ENCODE results near the gene CISD3. TPM values are rescaled to one million over a fixed set of nuclear protein-coding genes. Genes with fewer than 3 reads are reported as not detected.
"Not testable (repeated sequence)": the region's sequence is repeated elsewhere in the genome, so short reads cannot be mapped to it uniquely, and the experiment has no call there.

CISD3 gene
- polyA plus RNA-seq, 1 experiment = 17.1 TPM

DNA sequence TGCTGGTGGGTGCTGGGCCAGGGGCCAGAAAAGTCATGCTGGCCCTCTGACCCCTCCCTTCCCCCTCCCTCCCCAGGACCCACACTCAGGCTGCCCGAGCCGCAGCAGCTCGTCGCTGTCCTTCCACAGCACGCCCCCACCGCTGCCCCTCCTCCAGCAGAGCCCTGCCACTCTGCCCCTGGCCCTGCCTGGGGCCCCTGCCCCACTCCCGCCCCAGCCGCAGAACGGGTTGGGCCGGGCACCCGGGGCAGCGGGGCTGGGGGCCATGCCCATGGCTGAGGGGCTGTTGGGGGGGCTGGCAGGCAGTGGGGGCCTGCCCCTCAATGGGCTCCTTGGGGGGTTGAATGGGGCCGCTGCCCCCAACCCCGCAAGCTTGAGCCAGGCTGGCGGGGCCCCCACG is 8.3 kb upstream of the CISD3 start:
- no peak for DNase-seq (ENCODE audit: low read depth)
- TF ChIP-seq, protein P1, sequence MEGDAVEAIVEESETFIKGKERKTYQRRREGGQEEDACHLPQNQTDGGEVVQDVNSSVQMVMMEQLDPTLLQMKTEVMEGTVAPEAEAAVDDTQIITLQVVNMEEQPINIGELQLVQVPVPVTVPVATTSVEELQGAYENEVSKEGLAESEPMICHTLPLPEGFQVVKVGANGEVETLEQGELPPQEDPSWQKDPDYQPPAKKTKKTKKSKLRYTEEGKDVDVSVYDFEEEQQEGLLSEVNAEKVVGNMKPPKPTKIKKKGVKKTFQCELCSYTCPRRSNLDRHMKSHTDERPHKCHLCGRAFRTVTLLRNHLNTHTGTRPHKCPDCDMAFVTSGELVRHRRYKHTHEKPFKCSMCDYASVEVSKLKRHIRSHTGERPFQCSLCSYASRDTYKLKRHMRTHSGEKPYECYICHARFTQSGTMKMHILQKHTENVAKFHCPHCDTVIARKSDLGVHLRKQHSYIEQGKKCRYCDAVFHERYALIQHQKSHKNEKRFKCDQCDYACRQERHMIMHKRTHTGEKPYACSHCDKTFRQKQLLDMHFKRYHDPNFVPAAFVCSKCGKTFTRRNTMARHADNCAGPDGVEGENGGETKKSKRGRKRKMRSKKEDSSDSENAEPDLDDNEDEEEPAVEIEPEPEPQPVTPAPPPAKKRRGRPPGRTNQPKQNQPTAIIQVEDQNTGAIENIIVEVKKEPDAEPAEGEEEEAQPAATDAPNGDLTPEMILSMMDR (IDR thresholded peaks at IDR 0.05; ENCODE audit: insufficient read depth, low read depth, low read length) = no peak
- H3K27me3 ChIP-seq (ENCODE audit: control insufficient read depth, insufficient read depth, low read length) = no peaks in the 10 kb centered on the region
- ChIA-PET CTCF (interaction anchor here (0.7 to 1.9 kb wide), 2 partner anchors 13 to 35 kb away, joined by 3 to 8 read pairs; no protein-coding TSS in a partner anchor), POLR2A (no interaction called here)
- no peak overlapping the region for H3K4me3 ChIP-seq (ENCODE audit: low read depth, low read length)
- peaks cover 28% of the 10 kb centered on the region for H3K36me3 ChIP-seq (ENCODE audit: control insufficient read depth, insufficient read depth, low read length)

DNA sequence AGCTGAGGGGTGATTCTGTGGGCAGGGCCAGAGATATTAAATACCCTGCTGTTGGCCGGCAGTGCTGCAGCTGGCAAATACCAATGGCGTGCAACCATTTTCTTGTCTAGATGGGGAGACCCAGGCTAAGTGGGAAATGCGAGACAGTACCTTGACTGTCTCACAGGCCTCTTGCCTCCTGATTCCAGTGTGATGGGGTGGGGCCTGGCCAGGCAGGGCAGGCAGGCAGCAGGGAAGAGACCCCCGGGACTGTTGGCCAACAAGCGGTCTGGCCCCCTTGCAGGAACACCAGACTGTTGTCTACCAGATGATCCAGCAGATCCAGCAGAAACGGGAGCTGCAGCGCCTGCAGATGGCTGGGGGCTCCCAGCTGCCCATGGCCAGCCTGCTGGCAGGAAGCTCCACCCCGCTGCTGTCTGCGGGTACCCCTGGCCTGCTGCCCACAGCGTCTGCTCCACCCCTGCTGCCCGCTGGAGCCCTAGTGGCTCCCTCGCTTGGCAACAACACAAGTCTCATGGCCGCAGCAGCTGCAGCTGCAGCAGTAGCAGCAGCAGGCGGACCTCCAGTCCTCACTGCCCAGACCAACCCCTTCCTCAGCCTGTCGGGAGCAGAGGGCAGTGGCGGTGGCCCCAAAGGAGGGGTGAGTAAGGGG is 5.7 kb upstream of the CISD3 start:
- DNase-seq (ENCODE audit: low read depth) = no peak
- Histone ChIP-seq H3K4me3 (ENCODE audit: low read depth, low read length) (no peak overlapping the region), H3K36me3 (ENCODE audit: control insufficient read depth, insufficient read depth, low read length) (peaks cover 17% of the 10 kb centered on the region), H3K27me3 (ENCODE audit: control insufficient read depth, insufficient read depth, low read length) (no peaks in the 10 kb centered on the region)
- ChIA-PET POLR2A (no interaction called here), CTCF (interaction anchor here (0.9 to 1.0 kb wide), 2 partner anchors 8 to 15 kb away, joined by 3 to 4 read pairs; no protein-coding TSS in a partner anchor)
- TF ChIP-seq, protein P1 (IDR thresholded peaks at IDR 0.05; ENCODE audit: insufficient read depth, low read depth, low read length) = no peak

DNA sequence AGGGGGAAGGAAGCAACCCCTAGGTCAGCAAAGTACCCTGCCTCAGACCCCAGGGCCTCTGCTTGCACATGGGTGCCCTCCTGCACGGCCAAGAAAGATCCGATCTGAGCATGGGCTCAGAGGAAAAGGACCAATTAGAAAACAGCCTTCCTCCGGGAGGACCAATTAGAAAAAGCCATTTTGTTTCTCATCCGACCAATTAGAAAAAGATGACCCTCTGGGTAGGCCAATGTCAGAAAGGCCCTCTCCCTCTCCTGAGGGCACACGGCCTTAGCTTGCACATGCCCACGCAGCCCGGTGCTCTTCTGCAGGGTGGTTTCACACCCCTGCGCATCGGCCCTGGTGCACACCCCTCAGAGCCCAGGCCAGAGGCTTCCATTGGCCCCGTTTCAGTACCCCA is 5.1 kb upstream of the CISD3 start:
- CTCF ChIA-PET = no interaction called here

DNA sequence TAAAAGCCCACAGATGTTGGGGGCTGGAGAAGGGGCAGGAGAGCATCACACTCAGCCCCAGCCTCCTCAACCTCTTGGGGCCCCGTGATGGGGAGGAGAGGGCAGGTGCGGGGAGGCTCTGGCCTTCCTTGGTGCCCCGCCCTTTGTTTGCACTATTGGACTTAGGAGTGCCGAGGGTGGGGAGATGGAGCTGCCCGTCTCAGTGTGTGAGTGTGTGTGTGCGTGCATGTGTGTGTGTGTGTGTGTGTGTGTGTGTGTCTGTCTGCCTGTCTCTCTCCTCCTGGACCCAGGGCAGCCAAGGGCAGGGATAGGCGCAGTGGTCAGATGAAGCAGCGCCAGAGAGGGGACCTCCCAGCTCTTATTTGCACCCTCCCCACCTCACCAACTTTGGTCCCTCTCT is 4.0 kb upstream of the CISD3 start:
- POLR2A ChIA-PET; H3K36me3 ChIP-seq (ENCODE audit: control insufficient read depth, insufficient read depth, low read length); CTCF ChIA-PET; DNase-seq (ENCODE audit: low read depth); H3K27me3 ChIP-seq (ENCODE audit: control insufficient read depth, insufficient read depth, low read length); H3K4me3 ChIP-seq (ENCODE audit: low read depth, low read length): not testable (repeated sequence)

More for the DNA sequence above, 5.1 kb upstream of the CISD3 start:
- no peak for DNase-seq (ENCODE audit: low read depth)
- TF ChIP-seq, protein P1 (IDR thresholded peaks at IDR 0.05; ENCODE audit: insufficient read depth, low read depth, low read length) = no peak
- Histone ChIP-seq H3K27me3 (ENCODE audit: control insufficient read depth, insufficient read depth, low read length) (no peaks in the 10 kb centered on the region), H3K4me3 (ENCODE audit: low read depth, low read length) (no peak overlapping the region), H3K36me3 (ENCODE audit: control insufficient read depth, insufficient read depth, low read length) (peaks cover 15% of the 10 kb centered on the region)
- POLR2A ChIA-PET = no interaction called here

DNA sequence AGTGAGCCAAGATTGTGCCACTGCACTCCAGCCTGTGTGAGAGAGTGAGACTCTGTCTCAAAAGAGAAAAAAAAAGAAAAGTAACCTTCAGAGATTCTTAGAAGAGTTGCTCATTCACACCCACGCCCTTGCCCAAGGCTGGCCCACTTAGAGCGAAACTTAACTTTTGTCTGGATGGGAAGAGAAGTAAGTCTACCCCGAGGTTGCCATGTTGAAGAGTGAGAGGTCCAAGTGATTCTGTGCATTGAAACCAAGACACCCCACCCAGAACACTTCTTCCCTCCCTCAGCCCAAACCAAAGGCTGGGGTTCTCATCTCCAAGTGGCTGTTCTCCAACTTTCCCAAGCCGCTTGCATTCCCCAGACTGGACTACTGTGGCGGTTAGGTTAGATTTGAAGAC is 2.4 kb upstream of the CISD3 start:
- ChIA-PET POLR2A (no interaction called here), CTCF (interaction anchor here (1.0 to 3.2 kb wide), 3 partner anchors 9 to 50 kb away, joined by 3 to 22 read pairs (median 11); no protein-coding TSS in a partner anchor)
- Histone ChIP-seq H3K4me3 (ENCODE audit: low read depth, low read length) (no peak overlapping the region), H3K27me3 (ENCODE audit: control insufficient read depth, insufficient read depth, low read length) (no peaks in the 10 kb centered on the region), H3K36me3 (ENCODE audit: control insufficient read depth, insufficient read depth, low read length) (peaks cover 6% of the 10 kb centered on the region)
- DNase-seq (ENCODE audit: low read depth) = no peak
- TF ChIP-seq, protein P1 (IDR thresholded peaks at IDR 0.05; ENCODE audit: insufficient read depth, low read depth, low read length) = no peak

All from BJ (cell line).